GDM1 (cell line): ENCODE data around the gene FOXD3.
"Not testable (repeated sequence)": the region's sequence is repeated elsewhere in the genome, so short reads cannot be mapped to it uniquely, and the experiment has no call there.

Experiments used
- DNase-seq: peaks from one replicate; lab custom pipeline; 2025; lab: John Stamatoyannopoulos, UW

Gene FOXD3

DNA sequence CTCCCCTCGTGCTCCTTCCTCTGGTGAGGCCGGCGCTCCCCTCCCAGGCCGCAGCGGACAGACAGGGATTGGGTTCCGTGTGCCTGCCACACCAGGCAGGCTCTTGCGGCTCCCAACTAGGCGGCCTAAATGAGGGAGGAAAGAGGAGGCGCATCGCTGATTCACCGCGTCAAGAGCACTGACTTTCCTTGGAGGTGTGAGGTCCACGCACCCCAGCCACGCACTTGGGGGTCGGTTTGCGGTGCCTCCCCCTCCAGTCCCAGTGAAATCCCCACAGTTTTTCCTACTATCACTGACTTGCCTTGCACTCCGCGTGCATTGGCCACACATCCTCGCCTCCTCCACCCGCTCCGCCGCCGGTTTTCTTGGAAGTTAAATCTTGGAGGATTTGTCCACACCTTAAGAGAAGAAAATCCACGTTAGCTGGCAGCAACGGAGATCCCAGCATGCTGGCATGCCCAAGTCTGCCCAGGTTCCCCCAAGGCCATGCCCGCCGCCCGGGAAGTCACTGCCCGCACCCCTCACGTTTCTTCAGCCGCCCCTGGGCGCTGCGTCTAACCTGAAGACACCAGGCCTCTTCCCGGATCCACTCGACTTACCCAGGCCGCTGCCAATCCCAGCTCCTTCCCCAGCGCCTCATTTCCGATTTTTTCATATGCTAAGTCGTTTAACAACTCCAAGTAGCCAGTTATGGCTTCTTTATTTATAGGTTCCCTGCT is 1.1 kb upstream of the FOXD3 start:
- DNase-seq = no peak

DNA sequence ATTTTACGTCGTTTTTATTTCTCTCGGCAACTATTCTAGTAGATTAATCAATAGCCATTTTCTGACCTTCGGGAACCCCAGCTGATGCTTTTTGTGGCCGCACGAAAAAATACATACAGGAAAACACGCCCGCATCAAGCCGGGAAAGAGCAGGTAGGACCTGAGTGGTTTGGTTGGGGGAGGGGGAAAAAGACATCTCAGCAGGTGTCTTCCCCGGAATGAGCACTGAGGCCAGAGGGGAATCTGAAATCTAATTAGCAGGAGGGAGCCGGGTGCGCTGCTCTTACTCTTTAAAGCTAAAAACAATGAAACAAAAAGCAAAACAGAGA is 618 bp upstream of the FOXD3 start:
- no peak for DNase-seq

DNA sequence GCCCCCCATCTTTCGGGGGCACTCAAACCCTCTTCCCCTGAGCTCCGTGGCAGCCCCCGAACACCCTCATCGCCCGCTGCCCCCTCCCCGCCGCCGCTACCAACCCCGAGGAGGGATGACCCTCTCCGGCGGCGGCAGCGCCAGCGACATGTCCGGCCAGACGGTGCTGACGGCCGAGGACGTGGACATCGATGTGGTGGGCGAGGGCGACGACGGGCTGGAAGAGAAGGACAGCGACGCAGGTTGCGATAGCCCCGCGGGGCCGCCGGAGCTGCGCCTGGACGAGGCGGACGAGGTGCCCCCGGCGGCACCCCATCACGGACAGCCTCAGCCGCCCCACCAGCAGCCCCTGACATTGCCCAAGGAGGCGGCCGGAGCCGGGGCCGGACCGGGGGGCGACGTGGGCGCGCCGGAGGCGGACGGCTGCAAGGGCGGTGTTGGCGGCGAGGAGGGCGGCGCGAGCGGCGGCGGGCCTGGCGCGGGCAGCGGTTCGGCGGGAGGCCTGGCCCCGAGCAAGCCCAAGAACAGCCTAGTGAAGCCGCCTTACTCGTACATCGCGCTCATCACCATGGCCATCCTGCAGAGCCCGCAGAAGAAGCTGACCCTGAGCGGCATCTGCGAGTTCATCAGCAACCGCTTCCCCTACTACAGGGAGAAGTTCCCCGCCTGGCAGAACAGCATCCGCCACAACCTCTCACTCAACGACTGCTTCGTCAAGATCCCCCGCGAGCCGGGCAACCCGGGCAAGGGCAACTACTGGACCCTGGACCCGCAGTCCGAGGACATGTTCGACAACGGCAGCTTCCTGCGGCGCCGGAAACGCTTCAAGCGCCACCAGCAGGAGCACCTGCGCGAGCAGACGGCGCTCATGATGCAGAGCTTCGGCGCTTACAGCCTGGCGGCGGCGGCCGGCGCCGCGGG is 837 bp downstream of the FOXD3 start:
- no peak for DNase-seq

DNA sequence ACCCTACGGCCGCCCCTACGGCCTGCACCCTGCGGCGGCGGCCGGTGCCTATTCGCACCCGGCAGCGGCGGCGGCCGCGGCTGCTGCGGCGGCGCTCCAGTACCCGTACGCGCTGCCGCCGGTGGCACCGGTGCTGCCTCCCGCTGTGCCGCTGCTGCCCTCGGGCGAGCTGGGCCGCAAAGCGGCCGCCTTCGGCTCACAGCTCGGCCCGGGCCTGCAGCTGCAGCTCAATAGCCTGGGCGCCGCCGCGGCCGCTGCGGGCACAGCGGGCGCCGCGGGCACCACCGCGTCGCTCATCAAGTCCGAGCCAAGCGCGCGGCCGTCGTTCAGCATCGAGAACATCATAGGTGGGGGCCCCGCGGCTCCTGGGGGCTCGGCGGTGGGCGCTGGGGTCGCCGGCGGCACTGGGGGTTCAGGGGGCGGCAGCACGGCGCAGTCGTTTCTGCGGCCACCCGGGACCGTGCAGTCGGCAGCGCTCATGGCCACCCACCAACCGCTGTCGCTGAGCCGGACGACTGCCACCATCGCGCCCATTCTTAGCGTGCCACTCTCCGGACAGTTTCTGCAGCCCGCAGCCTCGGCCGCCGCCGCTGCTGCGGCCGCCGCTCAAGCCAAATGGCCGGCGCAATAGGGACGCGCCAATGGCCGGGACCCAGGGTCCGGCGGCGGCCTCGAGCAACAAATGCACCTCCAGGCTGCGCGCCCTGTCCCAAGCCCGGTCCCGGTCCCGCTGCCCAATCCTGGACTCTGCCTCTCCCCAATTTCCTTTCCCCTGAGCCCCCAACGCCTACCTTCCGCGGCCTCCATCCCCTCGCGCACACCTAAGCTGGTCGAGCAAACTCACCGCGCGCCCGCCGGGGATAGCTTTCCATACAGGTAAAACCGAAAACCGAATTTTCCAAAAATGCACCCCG is 1.8 kb downstream of the FOXD3 start:
- no peak for DNase-seq

DNA sequence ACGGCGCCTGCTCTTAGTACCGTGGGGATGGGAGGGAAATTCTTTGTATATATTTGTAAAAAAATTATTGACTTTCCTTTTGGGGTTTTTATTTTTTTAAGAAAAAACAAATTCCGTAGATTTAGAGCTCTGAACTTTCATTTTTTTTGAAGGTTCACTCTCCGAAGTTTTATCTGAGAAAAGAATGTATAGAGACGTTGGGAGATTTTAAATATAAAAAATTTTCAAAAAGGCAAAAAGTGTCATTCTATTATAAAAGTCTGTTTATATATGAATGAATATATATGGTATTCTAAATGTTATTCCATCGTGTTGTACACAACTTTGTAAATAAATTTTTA is 2.4 kb downstream of the FOXD3 start:
- no peak for DNase-seq

DNA sequence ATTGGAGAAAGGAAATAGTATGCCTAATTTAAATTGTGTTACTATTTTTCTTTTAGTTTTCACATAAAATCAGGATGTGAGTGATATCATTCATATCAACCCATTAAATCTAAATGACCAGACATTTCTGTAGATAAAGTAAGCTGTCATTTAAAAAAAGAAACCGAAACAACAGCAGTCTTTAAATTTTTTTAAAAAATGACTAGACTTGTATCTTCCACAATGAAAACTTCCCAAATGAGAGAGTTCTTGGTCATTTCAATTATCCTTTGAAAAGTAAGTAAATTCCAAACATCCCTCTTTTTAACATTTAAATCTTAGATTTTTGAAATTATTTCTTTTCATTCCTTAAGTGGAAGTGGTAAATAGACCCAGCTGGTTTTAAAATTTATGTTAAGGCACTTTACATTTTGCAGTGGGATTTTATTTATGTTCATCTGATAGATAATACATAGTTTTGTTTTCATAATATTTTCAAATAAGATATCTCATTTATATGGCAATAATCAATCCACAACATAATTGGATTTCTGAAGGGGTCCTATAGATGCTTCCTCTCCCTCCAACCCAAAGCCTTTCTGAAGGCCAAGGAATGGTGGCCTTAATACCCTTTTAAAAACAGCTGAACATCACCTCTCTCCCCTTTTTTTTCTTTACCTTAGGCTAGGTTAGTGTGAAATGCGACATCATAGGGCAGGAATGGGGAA is 3.1 kb downstream of the FOXD3 start:
- no peak for DNase-seq

DNA sequence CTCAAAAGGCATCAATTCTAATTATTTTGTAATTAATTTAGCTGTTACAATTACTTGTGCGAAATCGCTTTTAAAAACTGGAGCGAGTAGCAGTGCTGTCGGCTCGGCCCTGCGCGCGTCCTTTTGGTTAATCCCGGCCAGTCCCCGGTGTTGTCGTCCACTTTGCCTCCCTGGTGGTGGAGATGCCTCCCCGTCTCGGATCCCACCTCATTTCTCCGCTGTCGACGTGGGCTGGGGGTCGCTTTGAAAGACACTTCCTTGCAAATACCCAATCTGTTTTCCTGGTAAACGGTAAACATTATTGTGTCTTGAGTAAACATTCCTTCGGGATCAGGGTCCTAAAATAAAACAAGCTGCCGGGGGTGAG is 3.7 kb downstream of the FOXD3 start:
- no peak for DNase-seq

DNA sequence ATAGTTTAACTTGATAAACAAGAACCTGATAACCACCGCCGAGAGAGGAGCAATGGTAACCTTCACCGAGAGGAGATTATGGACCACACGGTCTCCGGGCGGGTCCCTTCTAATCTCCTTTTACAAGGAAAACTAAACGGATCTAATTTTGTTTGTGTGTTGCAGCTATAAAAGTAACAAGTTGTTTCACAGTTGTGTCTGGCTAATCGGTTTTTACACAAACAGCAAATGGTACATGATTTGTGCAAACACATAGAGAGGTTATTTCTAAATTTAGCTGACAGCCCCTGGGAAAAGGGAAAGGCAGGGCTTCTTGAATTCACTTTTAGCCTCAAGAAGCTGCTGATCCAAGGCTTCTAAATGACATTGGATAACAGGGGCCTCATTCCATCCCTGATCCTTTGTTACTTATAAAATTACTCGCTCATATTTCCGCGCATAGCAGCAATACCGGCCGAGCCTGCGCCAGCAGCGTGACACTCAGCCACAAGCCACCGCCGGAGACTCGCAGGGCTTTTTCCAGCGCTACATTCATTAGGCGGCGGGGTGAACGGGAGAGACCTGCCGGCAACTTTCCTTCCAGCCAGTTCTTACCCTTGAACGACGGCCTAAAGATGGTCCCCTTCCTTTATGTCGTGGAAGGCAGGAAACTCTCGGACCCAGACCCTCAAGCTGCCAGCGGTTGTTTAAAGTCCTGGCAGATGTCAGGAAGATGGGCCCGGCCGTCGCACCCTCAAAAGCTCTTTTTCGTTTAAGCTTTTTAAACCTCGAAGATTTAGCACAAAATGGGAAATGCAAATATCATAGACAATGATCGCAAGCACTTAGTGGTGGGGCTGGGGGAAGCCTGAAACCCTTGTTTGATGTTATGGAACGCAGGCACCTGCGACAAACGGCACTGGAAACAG is 4.4 kb downstream of the FOXD3 start:
- DNase-seq = no peak

DNA sequence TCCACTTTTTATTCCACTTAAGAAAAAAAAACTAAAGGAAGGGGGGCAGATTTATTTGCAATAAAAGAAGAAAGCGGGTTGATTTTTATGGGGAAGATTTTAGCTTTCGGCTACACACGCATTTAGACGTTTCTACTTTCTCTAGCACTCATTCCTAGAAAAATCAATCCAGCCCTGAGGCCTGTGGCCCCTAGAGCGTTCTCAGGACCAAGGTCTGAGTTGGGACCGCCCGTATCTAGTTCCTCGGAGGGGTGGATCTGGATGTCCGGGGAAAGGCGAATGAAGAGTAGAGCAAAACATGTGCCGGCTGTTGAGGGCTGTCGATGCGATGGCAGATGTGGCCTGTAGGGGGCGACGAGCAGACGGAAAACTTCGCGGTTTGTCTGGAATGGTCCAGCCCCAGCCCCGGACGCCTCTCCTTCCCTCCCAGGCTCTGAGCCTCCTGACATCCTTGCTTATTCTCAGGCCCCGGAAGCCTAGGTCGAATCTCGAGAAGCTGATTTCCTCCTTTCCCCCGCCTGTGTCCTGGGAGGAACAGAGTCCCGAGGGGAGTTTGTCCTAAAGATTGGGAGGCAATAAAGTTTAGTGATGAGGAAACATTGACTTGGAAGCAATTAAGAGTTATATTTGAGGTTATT is 5.2 kb downstream of the FOXD3 start:
- DNase-seq = peak; percentile 42

DNA sequence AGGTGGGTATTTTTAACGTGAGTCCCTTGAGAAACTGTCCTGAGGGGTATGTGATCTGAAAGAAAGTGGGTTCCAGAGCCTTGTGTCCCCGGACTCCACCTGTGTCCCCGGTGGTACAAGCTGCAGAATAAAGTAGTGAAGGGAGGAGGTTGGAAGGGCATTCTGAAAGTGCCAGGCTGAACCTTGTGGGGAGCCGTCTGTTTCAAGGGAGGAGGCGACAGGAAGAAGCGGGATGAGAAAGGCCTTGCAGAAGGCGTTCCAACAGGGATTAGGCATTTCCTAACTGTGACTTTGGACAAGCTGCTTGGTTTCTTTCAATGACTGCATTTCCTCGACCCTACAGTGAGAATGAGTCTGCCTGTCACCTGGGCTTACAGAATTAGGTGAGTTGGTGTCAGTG is 5.8 kb downstream of the FOXD3 start:
- no peak for DNase-seq

DNA sequence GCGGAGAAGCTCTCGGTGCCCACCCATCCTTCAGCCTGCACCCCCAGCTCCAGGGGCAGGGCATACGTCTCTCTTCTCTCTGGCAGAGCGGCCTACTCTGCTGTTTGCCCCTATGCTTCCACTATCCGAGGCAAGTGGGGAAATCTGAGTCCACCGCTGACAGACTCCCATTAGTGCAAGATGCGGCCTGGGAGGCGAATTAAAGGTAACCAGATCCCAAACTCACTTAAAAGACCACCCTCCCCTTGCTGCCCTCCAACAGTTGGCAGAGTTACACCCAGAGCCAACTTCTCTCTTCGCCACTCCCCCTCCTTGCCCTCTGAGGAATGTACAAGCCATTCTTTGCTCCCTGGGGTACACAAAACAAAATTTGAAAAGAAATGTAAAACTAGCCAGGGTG is 6.4 kb downstream of the FOXD3 start:
- DNase-seq = no peak

DNA sequence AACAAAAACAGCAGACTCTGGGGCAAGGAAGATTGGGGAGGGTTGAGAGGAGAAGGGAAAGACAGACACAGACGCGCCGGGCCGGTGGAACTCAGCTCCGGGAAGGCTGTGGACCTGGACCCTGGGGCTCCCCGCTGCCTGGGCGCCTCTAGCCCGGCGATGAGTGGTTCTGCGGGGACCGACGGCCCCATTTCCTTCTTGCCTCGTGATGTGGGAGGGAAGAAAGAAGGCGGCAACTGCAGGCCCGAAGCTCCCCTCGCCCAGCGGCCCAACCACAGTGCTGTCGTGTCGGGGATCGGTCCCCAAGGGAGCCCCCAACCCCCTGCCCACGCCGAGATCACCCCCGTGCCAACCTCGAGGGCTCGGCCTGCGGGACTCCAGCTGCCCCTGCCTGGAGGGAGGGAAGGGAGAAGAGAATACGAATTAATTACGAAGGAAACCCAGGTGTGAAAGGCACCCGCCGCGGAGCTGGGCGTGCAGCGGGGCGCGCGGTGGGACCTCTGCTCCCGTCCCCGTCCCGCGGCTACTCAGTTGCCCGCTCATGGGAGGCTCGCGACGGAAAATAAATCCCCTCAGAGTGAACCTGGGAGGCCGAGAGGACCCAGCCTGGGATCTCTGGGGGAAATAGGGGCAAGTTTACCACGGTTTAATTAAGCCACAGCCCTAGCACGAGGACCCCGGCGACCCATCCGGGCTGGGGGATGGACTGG is 7.4 kb downstream of the FOXD3 start:
- no peak for DNase-seq

DNA sequence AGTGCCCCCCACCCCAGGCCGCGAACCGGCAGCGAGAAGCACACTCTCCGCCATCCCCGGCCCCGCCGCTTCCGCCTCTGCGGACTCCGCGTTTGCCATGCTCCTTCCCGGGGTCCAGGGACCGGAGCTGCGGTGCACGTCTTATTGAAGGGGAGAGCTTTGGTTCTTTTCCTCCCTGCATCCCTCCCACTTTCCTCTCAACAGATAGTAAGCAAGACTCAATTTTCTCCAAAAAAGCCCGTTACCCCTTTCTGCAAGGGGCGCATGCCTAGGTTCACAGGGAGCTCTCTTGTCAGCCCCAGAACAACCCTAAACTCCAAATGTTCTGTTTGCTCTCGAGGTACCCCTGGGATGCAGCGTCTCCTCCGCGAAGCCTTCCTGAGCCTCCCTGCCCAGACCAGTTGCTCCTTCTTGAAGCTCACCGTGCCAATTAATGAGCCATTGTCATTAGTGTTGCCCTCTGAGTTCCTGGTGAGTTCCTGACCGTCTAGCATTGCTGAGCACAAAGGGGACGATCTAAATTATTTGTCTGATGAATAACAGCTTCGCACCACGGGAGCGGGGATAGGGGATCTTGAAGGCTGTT is 8.1 kb downstream of the FOXD3 start:
- no peak for DNase-seq

DNA sequence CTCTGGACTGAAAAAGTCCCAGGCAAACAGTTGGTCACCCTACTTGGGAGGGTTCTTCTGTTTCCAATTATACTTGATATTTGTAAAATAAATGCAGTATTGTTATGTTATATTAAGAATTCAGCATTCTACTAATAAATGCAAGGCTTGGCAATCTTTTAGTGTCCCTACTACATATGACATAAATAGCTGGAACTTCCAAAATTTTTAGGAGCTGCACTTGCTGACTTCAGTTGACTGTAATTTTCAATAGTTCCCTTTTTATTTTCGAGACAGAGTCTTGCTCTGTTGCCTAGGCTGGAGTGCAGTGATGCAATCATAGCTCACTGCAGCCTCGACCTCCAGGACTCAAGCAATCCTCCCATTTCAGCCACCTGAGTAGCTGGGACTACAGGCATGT is 20.0 kb downstream of the FOXD3 start:
- no peak for DNase-seq

DNA sequence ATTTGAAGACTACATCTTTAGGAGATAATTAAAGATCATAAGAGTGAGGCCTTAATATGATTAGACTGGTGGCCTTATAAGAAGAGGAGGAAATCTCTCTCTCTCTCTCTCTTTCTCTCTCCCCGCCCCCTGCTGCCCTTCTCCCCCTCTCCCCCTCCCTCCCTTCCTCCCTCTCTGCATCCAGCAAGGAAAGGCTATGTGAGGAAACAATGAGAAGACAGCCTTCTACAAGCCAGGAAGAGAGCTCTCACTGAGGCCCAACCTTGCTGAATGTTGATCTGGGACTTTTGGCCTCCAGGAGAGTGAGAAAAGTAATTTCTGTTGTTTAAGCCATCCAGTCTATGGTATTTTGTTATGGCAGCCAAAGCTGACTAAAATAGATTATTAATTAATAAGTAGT is 21.6 kb downstream of the FOXD3 start:
- DNase-seq = no peak

DNA sequence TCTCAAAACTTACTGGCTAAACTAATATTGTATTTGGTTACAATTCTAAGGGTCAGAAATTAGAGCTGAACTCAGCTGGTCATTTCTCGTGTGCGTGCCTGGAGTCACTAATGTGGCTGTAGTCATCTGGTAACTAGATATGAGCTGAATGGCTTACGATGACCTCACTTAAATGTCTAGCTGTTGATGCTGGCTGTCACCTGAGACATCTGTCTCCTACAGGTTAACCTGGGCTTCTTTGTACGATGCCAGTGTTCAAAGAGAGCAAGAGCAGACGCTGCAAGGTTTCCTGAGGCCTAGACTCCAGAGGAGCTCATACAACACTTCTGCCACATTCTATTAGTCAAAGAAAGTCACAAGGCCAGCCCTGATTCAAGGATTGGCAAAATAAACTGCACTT is 28.0 kb downstream of the FOXD3 start:
- no peak for DNase-seq

DNA sequence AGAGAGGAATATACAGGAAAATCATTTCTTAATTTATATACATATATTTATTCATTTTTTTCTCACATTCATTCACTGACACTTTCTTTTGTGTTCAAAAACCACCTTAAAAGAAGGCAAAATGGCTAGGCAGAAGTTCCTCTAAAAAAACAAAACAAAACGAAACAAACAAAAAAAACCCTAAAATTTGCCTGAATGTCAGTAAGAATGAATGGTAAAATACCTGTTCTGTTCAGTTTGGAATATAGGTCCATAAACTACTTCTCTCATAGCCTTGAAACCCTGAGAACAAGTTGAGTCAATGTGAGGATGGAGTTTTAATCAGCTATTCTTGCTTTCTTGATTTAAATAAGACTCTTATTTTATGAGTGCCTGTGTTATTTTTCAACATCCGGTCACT is 30.4 kb downstream of the FOXD3 start:
- no peak for DNase-seq

DNA sequence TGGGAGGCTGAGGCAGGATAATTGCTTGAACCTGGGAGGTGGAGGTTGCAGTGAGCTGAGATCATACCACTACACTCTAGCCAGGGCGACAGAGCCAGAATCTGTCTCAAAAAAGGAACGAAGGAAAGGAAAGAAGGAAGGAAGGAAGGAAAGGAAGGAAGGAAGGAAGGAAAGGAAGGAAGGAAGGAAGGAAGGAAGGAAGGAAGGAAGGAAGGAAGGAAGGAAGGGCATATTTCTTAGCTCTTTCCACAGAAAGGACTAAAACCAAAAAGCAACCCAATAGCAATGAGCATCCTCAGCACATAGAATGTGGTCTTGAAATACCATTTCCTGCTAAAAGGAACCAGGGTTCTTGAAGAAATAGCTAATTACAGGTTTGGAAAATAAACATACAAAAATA is 33.9 kb downstream of the FOXD3 start:
- not testable (repeated sequence) for DNase-seq

DNA sequence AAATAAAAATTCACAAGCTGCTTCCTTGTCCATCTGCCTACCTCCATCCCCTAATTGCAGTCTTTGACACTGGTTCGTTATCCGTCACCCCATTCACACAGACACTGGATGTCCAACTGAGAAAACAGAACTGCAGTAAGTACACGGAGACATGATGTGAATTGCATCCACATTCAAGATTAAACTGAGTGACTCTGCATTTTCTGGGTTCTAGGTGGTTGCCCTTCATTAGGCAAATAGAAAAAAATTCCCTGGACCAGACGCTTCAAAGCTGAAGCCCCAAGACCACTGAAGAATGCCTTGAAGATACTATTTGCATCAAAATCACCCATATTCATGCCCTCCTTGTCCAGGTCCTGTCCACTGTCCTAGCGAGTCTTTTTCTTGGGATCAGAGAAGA is 37.2 kb downstream of the FOXD3 start:
- DNase-seq = no peak

DNA sequence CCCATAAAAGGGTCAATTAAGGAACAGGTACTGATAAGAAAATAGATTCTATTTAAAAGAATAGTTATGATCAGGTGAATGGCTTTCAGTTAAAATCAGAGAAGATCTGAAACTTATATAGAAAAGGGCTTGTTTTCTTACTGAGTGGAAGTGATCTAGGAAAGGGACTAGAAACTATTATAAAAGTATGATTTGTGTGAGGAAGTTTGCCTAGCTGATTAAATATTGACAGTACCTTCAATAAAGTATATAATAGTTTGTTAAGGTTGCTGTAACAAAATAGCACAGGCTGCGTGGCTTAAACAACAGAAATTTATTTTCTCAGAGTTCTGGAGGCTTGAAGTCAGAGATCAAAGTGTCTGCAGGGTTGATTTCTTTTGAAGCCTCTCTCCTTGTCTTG is 39.7 kb downstream of the FOXD3 start:
- DNase-seq = no peak
